Measurements from ENCODE around the gene FAM53A. TPM values are rescaled to one million over a fixed set of nuclear protein-coding genes. Genes with fewer than 3 reads are reported as not detected.

FAM53A gene
- polyA plus RNA-seq, 1 experiment, result 1.1 TPM

DNA sequence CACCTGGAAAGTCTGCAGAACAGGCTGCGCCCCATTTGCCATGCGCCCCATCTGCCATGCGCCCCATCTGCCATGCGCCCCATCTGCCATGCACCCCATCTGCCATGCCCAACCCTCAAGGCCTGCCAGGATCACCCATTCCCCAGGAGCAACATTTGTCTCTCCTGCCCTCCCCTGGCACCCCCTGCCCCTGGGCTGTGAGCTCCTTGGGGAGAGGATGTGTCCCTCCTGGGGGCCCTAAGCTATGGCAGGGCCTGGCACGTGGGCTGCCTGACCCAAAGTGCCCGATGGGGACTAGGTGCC, 82.6 kb downstream of the FAM53A start:
- DNase-seq (ENCODE audit: low read depth, low spot score), result no peak
- Histone ChIP-seq H3K9me3 (ENCODE audit: control insufficient read depth, insufficient read depth, low read length) (peaks cover 8% of the 10 kb centered on the region; the same call in 1 of the 2 replicates), H3K27ac (ENCODE audit: low read depth, low read length) (no peak overlapping the region), H3K4me3 (ENCODE audit: low read depth, low read length) (no peak overlapping the region), H3K27me3 (ENCODE audit: control insufficient read depth, insufficient read depth, low read length) (peaks cover 17% of the 10 kb centered on the region)
- POLR2A ChIA-PET, result no interaction called here
- CTCF ChIA-PET, result no interaction called here
- TF ChIP-seq, protein P1, sequence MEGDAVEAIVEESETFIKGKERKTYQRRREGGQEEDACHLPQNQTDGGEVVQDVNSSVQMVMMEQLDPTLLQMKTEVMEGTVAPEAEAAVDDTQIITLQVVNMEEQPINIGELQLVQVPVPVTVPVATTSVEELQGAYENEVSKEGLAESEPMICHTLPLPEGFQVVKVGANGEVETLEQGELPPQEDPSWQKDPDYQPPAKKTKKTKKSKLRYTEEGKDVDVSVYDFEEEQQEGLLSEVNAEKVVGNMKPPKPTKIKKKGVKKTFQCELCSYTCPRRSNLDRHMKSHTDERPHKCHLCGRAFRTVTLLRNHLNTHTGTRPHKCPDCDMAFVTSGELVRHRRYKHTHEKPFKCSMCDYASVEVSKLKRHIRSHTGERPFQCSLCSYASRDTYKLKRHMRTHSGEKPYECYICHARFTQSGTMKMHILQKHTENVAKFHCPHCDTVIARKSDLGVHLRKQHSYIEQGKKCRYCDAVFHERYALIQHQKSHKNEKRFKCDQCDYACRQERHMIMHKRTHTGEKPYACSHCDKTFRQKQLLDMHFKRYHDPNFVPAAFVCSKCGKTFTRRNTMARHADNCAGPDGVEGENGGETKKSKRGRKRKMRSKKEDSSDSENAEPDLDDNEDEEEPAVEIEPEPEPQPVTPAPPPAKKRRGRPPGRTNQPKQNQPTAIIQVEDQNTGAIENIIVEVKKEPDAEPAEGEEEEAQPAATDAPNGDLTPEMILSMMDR (IDR thresholded peaks at IDR 0.05; ENCODE audit: low read depth, low read length), result no peak

DNA sequence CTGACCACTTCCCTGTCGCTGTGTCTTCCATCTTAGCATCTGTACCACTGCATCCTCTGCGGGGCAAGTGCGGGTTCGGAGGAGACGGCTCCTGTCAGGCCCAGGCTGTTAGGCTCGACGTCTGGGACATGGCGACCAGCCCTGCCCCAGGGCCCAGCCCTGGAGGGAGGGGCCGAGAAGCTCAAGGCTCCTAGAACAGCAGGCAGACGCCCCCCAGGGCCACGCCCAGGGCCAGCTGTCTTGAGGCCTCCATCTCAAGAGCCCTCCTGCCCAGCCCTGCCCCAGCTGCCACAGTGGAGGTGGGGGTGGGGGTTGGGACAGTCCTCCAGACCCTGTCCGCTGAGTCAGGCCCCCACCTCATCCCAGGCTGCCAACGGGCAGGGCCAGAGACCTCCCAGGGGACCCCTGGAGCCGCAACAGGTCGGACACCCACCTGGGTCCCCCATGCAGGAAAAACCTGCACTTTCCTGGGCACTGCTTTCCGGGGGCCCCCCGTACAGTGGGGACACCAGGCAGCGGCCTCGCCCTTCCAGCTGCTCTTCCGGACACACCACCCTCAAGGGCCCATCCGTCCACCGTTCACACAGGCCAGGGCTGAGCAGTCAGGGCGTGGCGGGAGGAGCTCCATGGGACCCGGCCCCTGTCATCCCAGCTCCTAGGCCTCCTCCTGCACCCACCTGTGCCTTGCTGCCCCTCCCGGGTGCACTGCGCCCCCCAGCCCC, 83.1 kb downstream of the FAM53A start:
- ChIA-PET POLR2A (no interaction called here), CTCF (no interaction called here)
- TF ChIP-seq, protein P1 (IDR thresholded peaks at IDR 0.05; ENCODE audit: low read depth, low read length), result no peak
- H3K4me3 ChIP-seq (ENCODE audit: low read depth, low read length), result no peak overlapping the region
- peaks cover 17% of the 10 kb centered on the region for H3K27me3 ChIP-seq (ENCODE audit: control insufficient read depth, insufficient read depth, low read length)
- peaks cover 10% of the 10 kb centered on the region; the same call in 1 of the 2 replicates for H3K9me3 ChIP-seq (ENCODE audit: control insufficient read depth, insufficient read depth, low read length)
- no peak overlapping the region for H3K27ac ChIP-seq (ENCODE audit: low read depth, low read length)
- no peak for DNase-seq (ENCODE audit: low read depth, low spot score)

DNA sequence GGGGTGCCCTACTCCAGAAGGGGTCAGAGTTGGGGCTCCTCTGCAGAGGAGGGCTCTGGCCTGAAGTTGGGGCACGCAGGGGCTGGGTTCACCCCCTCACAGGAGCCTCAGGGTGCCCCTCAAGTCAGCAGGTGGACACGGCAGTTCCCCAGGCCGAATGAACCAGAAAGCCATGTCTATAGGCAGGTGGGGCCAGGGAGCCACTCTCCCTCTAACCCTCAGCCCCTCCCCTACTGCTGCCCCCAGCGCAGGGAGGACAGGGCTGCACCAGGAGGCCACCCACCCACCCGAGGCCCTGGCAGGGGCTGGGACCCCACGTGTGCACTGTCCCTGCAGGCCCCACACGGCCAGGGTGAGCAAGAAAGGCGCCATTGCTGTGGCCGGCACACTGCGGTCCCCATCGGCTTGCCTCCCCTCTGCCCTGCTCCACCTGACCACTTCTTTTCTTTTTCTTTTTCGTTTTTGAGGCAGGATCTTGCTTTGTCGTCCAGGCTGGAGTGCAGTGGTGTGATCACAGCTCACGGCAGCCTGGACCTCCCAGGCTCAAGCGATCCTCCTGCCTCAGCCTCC, 83.8 kb downstream of the FAM53A start:
- Histone ChIP-seq H3K9me3 (ENCODE audit: control insufficient read depth, insufficient read depth, low read length) (peaks cover 13% of the 10 kb centered on the region; the same call in 1 of the 2 replicates), H3K27ac (ENCODE audit: low read depth, low read length) (no peak overlapping the region), H3K4me3 (ENCODE audit: low read depth, low read length) (no peak overlapping the region), H3K27me3 (ENCODE audit: control insufficient read depth, insufficient read depth, low read length) (peaks cover 17% of the 10 kb centered on the region)
- no peak for DNase-seq (ENCODE audit: low read depth, low spot score)
- ChIA-PET CTCF (no interaction called here), POLR2A (no interaction called here)
- TF ChIP-seq, protein P1 (IDR thresholded peaks at IDR 0.05; ENCODE audit: low read depth, low read length), result no peak

DNA sequence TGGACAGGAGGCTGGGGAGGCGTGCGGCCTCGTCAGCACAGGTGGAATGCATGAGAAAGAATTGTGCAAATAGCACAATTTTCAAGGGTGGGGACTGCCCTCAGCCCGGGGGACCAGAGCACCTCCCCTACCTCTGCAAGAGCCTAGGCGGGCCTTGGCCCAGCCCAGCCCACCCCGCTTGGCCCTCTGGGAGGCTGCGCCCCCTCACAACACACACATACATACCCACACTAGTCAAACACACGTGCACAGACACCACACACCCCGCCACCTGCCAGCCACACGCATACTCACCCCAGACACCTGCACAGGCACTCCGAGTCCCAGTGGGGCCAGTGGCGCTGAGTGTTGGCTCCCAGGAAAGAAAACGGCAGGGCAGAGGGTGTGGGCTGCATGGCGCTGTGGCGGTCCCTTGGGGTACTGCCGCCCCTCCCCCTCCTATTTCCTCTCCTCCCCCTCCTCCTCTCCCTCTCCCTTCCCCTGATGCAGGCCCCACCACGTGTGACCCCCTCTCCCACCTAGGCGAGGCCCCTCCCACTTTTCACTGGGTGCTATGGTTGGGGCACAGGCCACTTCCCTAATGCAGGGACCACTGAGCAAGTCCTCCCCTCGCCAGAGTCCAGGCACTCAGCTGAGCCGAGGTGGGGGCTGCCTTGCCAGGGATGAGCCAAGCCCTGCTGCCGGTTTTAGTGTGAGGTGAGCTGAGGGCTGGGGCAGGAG, 84.5 kb downstream of the FAM53A start:
- ChIA-PET CTCF (no interaction called here), POLR2A (no interaction called here)
- no peak overlapping the region for H3K4me3 ChIP-seq (ENCODE audit: low read depth, low read length)
- H3K27me3 ChIP-seq (ENCODE audit: control insufficient read depth, insufficient read depth, low read length), result peaks cover 17% of the 10 kb centered on the region
- H3K27ac ChIP-seq (ENCODE audit: low read depth, low read length), result no peak overlapping the region
- no peak for DNase-seq (ENCODE audit: low read depth, low spot score)
- TF ChIP-seq, protein P1 (IDR thresholded peaks at IDR 0.05; ENCODE audit: low read depth, low read length), result no peak
- H3K9me3 ChIP-seq (ENCODE audit: control insufficient read depth, insufficient read depth, low read length), result peaks cover 14% of the 10 kb centered on the region; the same call in 1 of the 2 replicates

DNA sequence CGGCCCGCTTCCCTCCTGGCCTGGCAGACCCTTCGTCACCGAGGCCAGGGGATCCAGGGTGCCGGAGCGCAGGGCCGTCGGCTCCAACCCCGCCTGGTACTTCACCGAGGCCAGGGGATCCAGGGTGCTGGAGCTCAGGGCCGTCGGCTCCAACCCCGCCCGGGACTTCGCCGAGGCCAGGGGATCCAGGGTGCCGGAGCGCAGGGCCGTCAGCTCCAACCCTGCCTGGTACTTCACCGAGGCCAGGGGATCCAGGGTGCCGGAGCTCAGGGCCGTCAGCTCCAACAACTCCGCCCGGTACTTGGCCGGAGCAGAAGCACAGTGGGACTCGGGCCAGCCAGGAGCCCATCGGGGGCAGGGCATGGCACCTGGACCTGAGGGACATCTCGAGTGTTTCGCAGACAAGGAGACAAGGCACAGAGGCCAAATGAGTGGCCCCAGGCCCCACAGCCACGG, 85.1 kb downstream of the FAM53A start:
- ChIA-PET CTCF (no interaction called here), POLR2A (no interaction called here)
- H3K27me3 ChIP-seq (ENCODE audit: control insufficient read depth, insufficient read depth, low read length), result peaks cover 14% of the 10 kb centered on the region
- DNase-seq (ENCODE audit: low read depth, low spot score), result no peak
- H3K9me3 ChIP-seq (ENCODE audit: control insufficient read depth, insufficient read depth, low read length), result peaks cover 14% of the 10 kb centered on the region; the same call in 1 of the 2 replicates
- TF ChIP-seq, protein P1 (IDR thresholded peaks at IDR 0.05; ENCODE audit: low read depth, low read length), result no peak
- no peak overlapping the region for H3K4me3 ChIP-seq (ENCODE audit: low read depth, low read length)
- H3K27ac ChIP-seq (ENCODE audit: low read depth, low read length), result no peak overlapping the region
